ENCODE data around the gene MDC1.

DNA sequence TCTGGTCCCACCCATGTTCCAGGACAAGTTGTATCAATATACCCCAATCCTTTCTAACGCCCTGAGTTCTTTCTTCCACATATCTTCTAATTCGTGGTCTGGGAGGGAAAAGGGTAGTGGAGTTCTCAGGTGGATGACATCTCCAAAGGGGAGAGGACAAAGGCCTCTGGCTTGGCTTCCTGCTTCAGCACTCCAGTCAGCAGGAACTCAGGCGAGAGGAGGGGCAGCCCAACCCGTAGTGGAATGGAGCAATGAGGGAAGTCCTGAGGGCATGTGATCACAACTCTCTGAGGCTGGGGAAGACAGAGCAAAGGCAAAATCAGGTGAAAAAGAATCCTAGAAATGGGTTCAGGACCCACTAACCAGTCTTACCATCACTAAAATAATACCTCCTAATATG is 16.7 kb downstream of the MDC1 start:
- TF ChIP-seq CTCF (conservative IDR thresholded peaks at IDR 0.05; ENCODE audit: low read length) (no peak), EZH2phosphoT487 (IDR thresholded peaks at IDR 0.05; ENCODE audit: borderline replicate concordance) (no peak)

Measured in Loucy (cell line).